Stimulated activated CD4-positive, alpha-beta T cell treated with anti-CD3 and anti-CD28 coated beads, Interleukin-4, amount 100 ng/mL, for 4 hours (primary cell): ENCODE results near the gene SERINC2.
"Not testable (repeated sequence)": the region's sequence is repeated elsewhere in the genome, so short reads cannot be mapped to it uniquely, and the experiment has no call there.

Experiments
- DNase-seq, 2 experiments: peaks; one replicate each; pipeline ENCODE4 v3.0.0-alpha.2; 2020

The SERINC2 gene

GRCh38 chr1:31472673-31473072 lies 59.7 kb downstream of the SERINC2 start:
- DNase-seq = not testable (repeated sequence)

- DNase-seq = not testable (repeated sequence)
Measured at GRCh38 chr1:31473508-31473907, 60.5 kb downstream of the SERINC2 start.

DNA sequence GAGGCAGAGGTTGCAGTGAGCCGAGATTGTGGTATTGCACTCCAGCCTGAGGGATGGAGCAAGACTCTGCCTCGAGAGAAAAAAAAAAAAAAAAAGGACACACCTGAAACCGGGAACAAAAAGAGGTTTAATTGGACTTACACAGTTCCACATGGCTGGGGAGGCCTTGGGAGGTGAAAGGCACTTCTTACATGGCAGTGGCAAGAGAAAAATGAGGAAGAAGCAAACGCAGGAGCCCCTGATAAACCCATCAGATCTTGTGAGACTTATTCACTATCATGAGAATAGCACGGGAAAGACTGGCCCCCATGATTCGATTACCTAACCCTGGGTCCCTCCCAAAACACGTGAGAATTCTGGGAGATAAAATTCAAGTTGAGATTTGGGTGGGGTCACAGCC lies 61.6 kb downstream of the SERINC2 start:
- not testable (repeated sequence) for DNase-seq

DNA sequence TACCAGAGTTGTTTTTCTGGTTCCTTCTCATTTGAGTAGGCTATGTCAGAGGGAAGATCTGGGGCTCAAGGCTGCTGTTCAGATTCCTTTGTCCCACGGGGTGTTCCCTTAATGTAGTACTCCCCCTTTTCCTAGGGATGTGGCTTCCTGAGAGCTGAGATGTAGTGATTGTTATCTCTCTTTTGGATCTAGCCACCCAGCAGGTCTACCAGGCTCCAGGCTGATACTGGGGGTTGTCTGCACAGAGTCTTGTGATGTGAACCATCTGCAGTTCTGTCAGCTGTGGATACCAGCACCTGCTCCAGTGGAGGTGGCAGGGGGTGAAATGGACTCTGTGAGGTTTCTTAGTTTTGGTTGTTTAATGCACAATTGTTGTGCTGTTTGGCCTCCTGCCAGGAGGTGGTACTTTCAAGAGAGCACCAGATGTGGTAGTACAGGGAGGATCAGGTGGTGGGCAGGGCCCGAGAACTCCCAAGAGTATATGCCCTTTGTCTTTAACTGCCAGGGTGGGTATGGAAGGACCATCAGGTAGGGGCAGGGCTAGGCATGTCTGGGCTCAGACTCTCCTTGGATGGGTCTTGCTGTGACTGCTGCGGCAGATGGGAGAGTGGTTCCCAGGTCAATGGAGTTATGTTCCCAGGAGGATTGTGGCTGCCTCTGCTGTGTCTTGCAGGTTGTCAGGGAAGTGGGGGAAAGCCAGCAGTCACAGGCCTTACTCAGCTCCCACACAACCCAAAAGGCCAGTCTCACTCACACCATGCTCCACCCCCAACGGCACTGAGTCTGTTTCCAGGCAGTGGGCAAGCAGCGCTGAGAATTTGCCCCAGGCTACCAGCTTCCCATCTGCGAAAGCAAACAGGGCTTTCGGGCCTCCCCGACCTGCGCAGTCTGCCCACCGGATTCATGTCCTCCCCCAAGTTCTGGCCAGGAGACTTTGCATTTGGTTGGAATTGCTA lies 64.2 kb downstream of the SERINC2 start:
- DNase-seq = no peak

DNA sequence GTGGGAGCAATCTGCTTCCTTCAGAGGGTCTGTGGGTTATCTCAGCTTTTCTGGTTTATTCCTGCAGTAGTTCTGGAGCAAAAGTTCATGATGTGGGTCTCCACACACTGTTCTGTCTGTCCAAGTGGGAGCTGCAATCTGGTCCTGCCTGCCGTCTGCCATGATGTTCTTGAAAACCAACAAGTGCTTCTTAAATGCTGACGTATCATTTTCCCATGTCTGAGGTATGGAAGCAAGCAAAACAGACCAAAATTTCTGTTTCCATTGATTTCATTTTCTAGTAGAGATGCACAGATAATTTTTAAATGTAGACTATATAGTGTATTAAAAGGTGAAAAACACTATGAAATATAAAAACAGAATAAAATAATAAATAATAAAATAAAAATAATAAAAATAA lies 65.2 kb downstream of the SERINC2 start:
- no peak for DNase-seq

DNA sequence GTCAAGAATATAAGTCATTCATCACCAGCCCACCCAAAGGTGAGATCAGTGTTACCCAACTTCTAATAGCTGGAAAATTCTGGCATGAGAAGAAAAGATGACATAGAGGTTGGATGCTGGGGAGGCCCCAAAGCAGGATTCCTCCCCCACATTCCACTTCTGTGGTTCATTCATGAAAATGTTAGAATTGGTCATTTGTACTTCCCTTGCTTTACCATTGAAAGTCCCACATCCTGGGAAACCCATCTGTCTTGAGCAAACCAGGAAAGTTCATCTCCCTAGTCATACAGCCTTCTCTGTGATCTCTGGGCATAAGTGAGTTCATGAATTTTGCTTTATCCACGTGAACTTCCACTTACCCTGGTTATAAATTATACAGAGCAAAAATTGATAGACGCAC lies 66.8 kb downstream of the SERINC2 start:
- DNase-seq = no peak

DNA sequence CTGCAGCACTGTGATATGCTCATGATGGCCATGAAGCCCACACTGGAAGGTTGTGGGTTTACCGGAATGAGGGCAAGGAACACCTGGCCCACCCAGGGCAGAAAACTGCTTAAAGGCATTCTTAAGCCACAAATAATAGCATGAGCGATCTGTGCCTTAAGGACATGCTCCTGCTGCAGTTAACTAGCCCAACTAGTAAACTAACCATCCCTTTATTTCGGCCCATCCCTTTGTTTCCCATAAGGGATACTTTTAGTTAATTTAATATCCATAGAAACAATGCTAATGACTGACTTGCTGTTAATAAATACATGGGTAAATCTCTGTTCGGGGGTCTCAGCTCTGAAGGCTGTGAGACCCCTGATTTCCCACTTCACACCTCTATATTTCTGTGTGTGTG lies 67.4 kb downstream of the SERINC2 start:
- not testable (repeated sequence) for DNase-seq

DNA sequence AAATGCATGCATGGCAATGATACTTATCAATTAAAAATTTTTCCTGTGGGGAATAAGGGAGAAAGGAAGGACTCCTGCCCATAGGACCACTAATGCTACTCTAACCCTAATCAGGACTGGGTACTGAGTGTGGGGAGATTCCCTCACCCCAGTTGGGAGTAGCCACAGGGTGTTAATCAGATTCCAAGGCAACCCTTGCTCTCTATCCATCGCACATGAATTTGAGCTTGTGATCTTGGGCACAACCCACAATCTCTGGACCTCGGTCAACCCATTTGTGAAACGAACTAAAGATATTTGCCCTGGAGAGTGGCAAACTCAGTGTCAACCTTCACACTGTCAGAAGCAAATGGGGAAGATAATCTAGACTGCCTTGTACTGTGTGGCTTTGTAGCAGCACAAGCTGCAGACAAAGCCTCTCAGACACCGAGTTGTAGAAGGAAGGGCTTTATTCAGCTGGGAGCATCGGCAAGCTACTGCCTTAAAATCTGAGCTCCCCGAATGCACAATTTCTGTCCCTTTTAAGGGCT lies 69.5 kb downstream of the SERINC2 start:
- DNase-seq = no peak

DNA sequence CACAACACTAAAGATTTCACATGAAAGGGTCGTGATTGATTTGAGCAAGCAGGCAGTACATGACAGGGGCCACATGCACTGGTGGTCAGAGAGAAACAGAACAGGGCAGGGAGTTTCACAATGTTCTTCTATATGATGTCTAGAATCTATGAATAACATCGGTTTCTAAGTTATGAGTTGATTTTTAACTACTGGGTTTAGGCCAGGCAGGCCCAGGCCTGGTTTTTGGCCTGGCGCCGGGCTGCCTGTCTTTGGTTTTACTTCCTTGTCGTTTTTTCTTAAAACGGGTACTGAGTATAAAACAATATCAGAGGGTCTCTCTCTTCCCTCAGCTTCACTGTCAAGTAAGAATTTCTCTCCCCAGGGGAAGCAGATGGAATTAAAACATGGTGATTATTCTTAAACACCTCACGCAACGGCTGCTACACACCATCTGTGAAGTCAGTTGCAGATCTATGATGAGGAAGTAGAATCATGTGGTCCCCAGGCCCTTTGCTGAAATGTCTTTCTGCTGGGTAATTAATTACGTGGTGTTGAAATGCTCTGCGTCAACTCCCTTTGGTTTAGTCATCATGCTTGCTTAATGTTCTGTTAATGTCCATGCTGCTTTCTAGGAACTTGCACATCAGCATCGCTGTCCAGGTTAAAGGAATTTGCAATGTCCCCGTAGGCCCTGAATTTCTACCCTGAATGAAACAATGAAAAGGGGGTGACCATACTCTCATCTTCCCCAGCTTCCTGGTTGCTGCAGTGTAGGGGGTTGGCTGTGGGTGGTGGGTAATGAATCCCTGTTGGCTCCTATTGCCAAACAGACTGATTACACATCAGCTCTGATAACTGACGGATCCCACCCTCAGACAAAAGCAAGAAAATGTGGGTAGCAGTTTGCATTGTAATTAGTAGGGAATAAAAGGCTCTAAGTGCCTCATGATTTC lies 70.3 kb downstream of the SERINC2 start:
- no peak for DNase-seq
